HL-60 (cell line): ENCODE results near the gene ZNF827.

Experiments used
- DNase-seq, 2 experiments: peaks; one replicate each; pipeline ENCODE4 v3.0.0-alpha.2; 2010 to 2020; ENCODE audit warnings: low read depth in 1 of 2, low spot score in 1 of 2
- H3K27ac ChIP-seq: fragments of 250-450 bp; sonication (Bioruptor Pico); replicated peaks from 2 replicates; pipeline ENCODE4 v1.5.1; 2020; ENCODE audit warnings: mild to moderate bottlenecking, moderate library complexity
- H3K27me3 ChIP-seq: fragments of 250-450 bp; sonication (Bioruptor Pico); 2 replicates; pipeline ENCODE4 v1.5.1; 2021; ENCODE audit warnings: mild to moderate bottlenecking, moderate library complexity; ENCODE audit not compliant: insufficient read depth, poor library complexity, severe bottlenecking
- H3K4me3 ChIP-seq: replicated peaks from 2 replicates; pipeline ENCODE4 v1.5.1; 2011; ENCODE audit warnings: mild to moderate bottlenecking, control low read depth, low read length; ENCODE audit not compliant: insufficient read depth
- CTCF ChIP-seq: IDR thresholded peaks from one replicate; pipeline ENCODE4 v1.5.1; 2011; ENCODE audit warnings: low read length, control low read depth, inconsistent platforms; ENCODE audit not compliant: insufficient read depth
- GABPA ChIP-seq: IDR thresholded peaks from 2 replicates; pipeline ENCODE4 v1.6.1; 2012; ENCODE audit warnings: low read depth
- POLR2AphosphoS5 ChIP-seq: IDR thresholded peaks from 2 replicates; pipeline ENCODE4 v1.6.1; 2012; ENCODE audit warnings: low read depth
- REST ChIP-seq: IDR thresholded peaks from 2 replicates; pipeline ENCODE4 v1.6.1; 2012; ENCODE audit warnings: low read depth; ENCODE audit not compliant: insufficient replicate concordance
- SPI1 ChIP-seq: IDR thresholded peaks from 2 replicates; pipeline ENCODE4 v1.6.1; 2012; ENCODE audit warnings: low read depth, mild to moderate bottlenecking, borderline replicate concordance

ZNF827 gene

GRCh38 chr4:145791988-145792387 is 146.6 kb downstream of the ZNF827 start:
- DNase-seq: no peak
- no peaks in the 10 kb centered on the region for H3K27me3 ChIP-seq
- H3K27ac ChIP-seq: no peak overlapping the region
- H3K4me3 ChIP-seq: no peak overlapping the region
- no peak for TF ChIP-seq SPI1
- no peak for TF ChIP-seq POLR2AphosphoS5
- no peak for TF ChIP-seq GABPA
- no peak for TF ChIP-seq CTCF
- TF ChIP-seq REST: no peak

- no peak overlapping the region for H3K4me3 ChIP-seq
- H3K27me3 ChIP-seq: no peaks in the 10 kb centered on the region
- H3K27ac ChIP-seq: no peak overlapping the region
- DNase-seq: no peak
- TF ChIP-seq GABPA: no peak
- TF ChIP-seq REST: no peak
- TF ChIP-seq CTCF: no peak
- no peak for TF ChIP-seq POLR2AphosphoS5
- no peak for TF ChIP-seq SPI1
These were observed 149.9 kb downstream of the ZNF827 start for GRCh38 chr4:145788755-145789154.

- TF ChIP-seq SPI1 (no peak), CTCF (no peak), GABPA (no peak), POLR2AphosphoS5 (no peak), REST (no peak)
- no peaks in the 10 kb centered on the region for H3K27me3 ChIP-seq
- no peak overlapping the region for H3K27ac ChIP-seq
- no peak overlapping the region for H3K4me3 ChIP-seq
- DNase-seq: no peak
These were observed 151.8 kb downstream of the ZNF827 start for GRCh38 chr4:145786830-145787229.
